HCT116 (cell line): ENCODE data around the gene SLC25A31. TPM values are rescaled to one million over a fixed set of nuclear protein-coding genes. Genes with fewer than 3 reads are reported as not detected.

Experiments
- ATAC-seq: fragments of 200-7000 bp; cut with Tn5 transposase; 2 replicates; pipeline ENCODE4 v1.9.1; 2020; ENCODE audit warnings: mild to moderate bottlenecking, moderate library complexity
- BruUV-seq: library from RNA; stranded (reverse); fragments of 400-500 nt; replicated peaks from 2 replicates; lab custom pipeline; 2021; lab: Mats Ljungman, UMichigan
- CTCF ChIA-PET: fragments of 300-600 bp; sonication (Branson Sonifier 250); formaldehyde crosslinking; loops from one replicate; lab custom pipeline; 2021; ENCODE audit warnings: antibody characterized with exemption; lab: Charles Lee
- POLR2A ChIA-PET: fragments of 300-600, 350-600 bp; sonication (Branson Sonifier 250); formaldehyde crosslinking; loops from one replicate; lab custom pipeline; 2021; ENCODE audit warnings: antibody characterized with exemption; lab: Charles Lee
- RAD21 ChIA-PET, 2 experiments: fragments of 300-600 bp; sonication (Branson Sonifier 250); formaldehyde crosslinking; loops; one replicate each; lab custom pipeline; 2023; ENCODE audit warnings: low total read pairs in 2 of 2; ENCODE audit not compliant: uncharacterized antibody in 2 of 2, unreplicated experiment in 2 of 2, low non-redundant PET in 1 of 2; lab: Charles Lee
- DNase-seq: peaks from one replicate; pipeline ENCODE4 v3.0.0-alpha.2; 2010; ENCODE audit warnings: low read depth, low spot score
- H2AFZ ChIP-seq: fragments of 200-600 bp; shearing (Covaris generic), sonication (generic); 2 replicates; pipeline ENCODE4 v1.6.1; 2017; ENCODE audit warnings: low read depth, mixed run types, mixed read lengths, antibody characterized with exemption, low read length; ENCODE audit not compliant: poor library complexity, severe bottlenecking
- H3K27ac ChIP-seq: 2 replicates; pipeline ENCODE4 v1.5.1; 2012; ENCODE audit warnings: low read depth, low read length
- H3K27me3 ChIP-seq: fragments of 200-600 bp; sonication (generic); 2 replicates; pipeline ENCODE4 v1.6.1; 2016; ENCODE audit warnings: mixed run types, low read length, mixed read lengths; ENCODE audit not compliant: insufficient read depth
- H3K36me3 ChIP-seq, 2 experiments: fragments of 200-500 bp in 1 of 2; fragments of 200-600 bp in 1 of 2; sonication (Bioruptor generic) in 1 of 2; sonication (generic) in 1 of 2; 2 replicates each; pipeline versions ENCODE4 v1.5.1 to v1.6.1; 2014 to 2016; ENCODE audit warnings: low read length in 2 of 2, inconsistent platforms in 1 of 2, mixed read lengths in 1 of 2, mixed run types in 1 of 2; ENCODE audit not compliant: insufficient read depth in 2 of 2, control insufficient read depth in 1 of 2
- H3K4me1 ChIP-seq, 2 experiments: fragments of 200-600 bp in 1 of 2; sonication (generic) in 1 of 2; 2 replicates each; pipeline versions ENCODE4 v1.5.1 to v1.6.1; 2012 to 2017; ENCODE audit warnings: low read length in 2 of 2, inconsistent platforms in 1 of 2, mild to moderate bottlenecking in 1 of 2, mixed read lengths in 1 of 2, mixed run types in 1 of 2, moderate library complexity in 1 of 2; ENCODE audit not compliant: insufficient read depth in 2 of 2, control insufficient read depth in 1 of 2
- H3K4me2 ChIP-seq: fragments of 200-600 bp; sonication (generic); 2 replicates; pipeline ENCODE4 v1.6.1; 2017; ENCODE audit warnings: mixed run types, low read length, mixed read lengths
- H3K4me3 ChIP-seq, 2 experiments: fragments of 200-600 bp in 1 of 2; sonication (generic) in 1 of 2; replicated peaks in 1 of 2; 2 replicates each; pipeline ENCODE4 v1.5.1; 2011 to 2016; ENCODE audit warnings: low read length in 2 of 2, control low read depth in 1 of 2, low read depth in 1 of 2, mild to moderate bottlenecking in 1 of 2, mixed read lengths in 1 of 2, mixed run types in 1 of 2
- H3K79me2 ChIP-seq: fragments of 200-600 bp; sonication (generic); 2 replicates; pipeline ENCODE4 v1.6.1; 2017; ENCODE audit warnings: mild to moderate bottlenecking, mixed run types, low read length, moderate library complexity, mixed read lengths; ENCODE audit not compliant: insufficient read depth
- H3K9ac ChIP-seq: fragments of 200-600 bp; sonication (generic); 2 replicates; pipeline ENCODE4 v1.6.1; 2016; ENCODE audit warnings: low read length, mixed read lengths
- H3K9me2 ChIP-seq: fragments of 200-600 bp; sonication (generic), shearing (Covaris generic); 2 replicates; pipeline ENCODE4 v1.6.1; 2017; ENCODE audit warnings: mixed run types, mild to moderate bottlenecking, moderate library complexity; ENCODE audit not compliant: insufficient read depth
- H3K9me3 ChIP-seq, 2 experiments: fragments of 200-500 bp in 1 of 2; fragments of 200-600 bp in 1 of 2; sonication (Bioruptor generic) in 1 of 2; sonication (generic) in 1 of 2; 2 replicates each; pipeline ENCODE4 v1.6.1; 2014 to 2017; ENCODE audit warnings: low read length in 2 of 2, mixed read lengths in 2 of 2, inconsistent platforms in 1 of 2, low read depth in 1 of 2, mild to moderate bottlenecking in 1 of 2, mixed run types in 1 of 2, moderate library complexity in 1 of 2; ENCODE audit not compliant: control insufficient read depth in 1 of 2, insufficient read depth in 1 of 2
- H4K20me1 ChIP-seq: fragments of 200-600 bp; sonication (generic), shearing (Covaris generic); 2 replicates; pipeline ENCODE4 v1.6.1; 2017; ENCODE audit warnings: mixed run types, mild to moderate bottlenecking, moderate library complexity; ENCODE audit not compliant: insufficient read depth
- CEBPB ChIP-seq: IDR thresholded peaks from 2 replicates; pipeline ENCODE4 v1.6.1; 2012; ENCODE audit warnings: low read depth
- EGR1 ChIP-seq: IDR thresholded peaks from 2 replicates; pipeline ENCODE4 v1.6.1; 2012; ENCODE audit warnings: low read depth
- ELF1 ChIP-seq: IDR thresholded peaks from 2 replicates; pipeline ENCODE4 v1.6.1; 2012; ENCODE audit warnings: low read depth, borderline replicate concordance
- EZH2phosphoT487 ChIP-seq: fragments of 200-600 bp; IDR thresholded peaks from 2 replicates; pipeline ENCODE4 v1.6.1; 2018; ENCODE audit warnings: antibody characterized with exemption, borderline replicate concordance
- FOSL1 ChIP-seq: IDR thresholded peaks from 2 replicates; pipeline ENCODE4 v1.6.1; 2012; ENCODE audit warnings: low read depth
- JUND ChIP-seq: IDR thresholded peaks from 2 replicates; pipeline ENCODE4 v1.6.1; 2012
- POLR2A ChIP-seq: IDR thresholded peaks from 2 replicates; pipeline ENCODE4 v1.7.0; 2011; ENCODE audit warnings: borderline replicate concordance; ENCODE audit not compliant: insufficient read depth, insufficient read length; ENCODE audit errors: extremely low read depth
- RAD21 ChIP-seq: IDR thresholded peaks from 2 replicates; pipeline ENCODE4 v1.6.1; 2012; ENCODE audit warnings: low read depth, mild to moderate bottlenecking
- SP1 ChIP-seq: IDR thresholded peaks from 2 replicates; pipeline ENCODE4 v1.6.1; 2012; ENCODE audit warnings: low read depth
- SRF ChIP-seq: IDR thresholded peaks from 2 replicates; pipeline ENCODE4 v1.6.1; 2012; ENCODE audit warnings: low read depth
- TCF7L2 ChIP-seq: IDR thresholded peaks from 2 replicates; pipeline ENCODE4 v1.7.0; 2011; ENCODE audit warnings: borderline replicate concordance, inconsistent platforms; ENCODE audit not compliant: insufficient read depth, insufficient read length; ENCODE audit errors: extremely low read depth
- YY1 ChIP-seq: IDR thresholded peaks from 2 replicates; pipeline ENCODE4 v1.6.1; 2011; ENCODE audit warnings: low read length, low read depth, moderate library complexity, mild to moderate bottlenecking; ENCODE audit not compliant: insufficient replicate concordance; ENCODE audit errors: extremely low read depth
- ZBTB33 ChIP-seq: IDR thresholded peaks from 2 replicates; pipeline ENCODE4 v1.6.1; 2011; ENCODE audit warnings: mild to moderate bottlenecking, low read length, moderate library complexity; ENCODE audit not compliant: insufficient replicate concordance; ENCODE audit errors: extremely low read depth
- ZFX ChIP-seq: fragments of 450-650 bp; IDR thresholded peaks from 2 replicates; pipeline ENCODE4 v1.6.1; 2017
- ZNF274 ChIP-seq: fragments of 200-500 bp; sonication (Bioruptor generic); IDR thresholded peaks from 2 replicates; pipeline ENCODE4 v1.6.1; 2014; ENCODE audit warnings: mild to moderate bottlenecking, low read depth, low read length, inconsistent platforms
- intact Hi-C: fragments of 100-400 bp; cut with micrococcal nuclease; formaldehyde crosslinking; loops from 2 replicates; pipeline ENCODE4 v1.10.0; 2022
- total RNA-seq: library from RNA; stranded (reverse); gene quantifications from one replicate; pipeline ENCODE4 v1.2.1, GENCODE V29; 2021; ENCODE audit not compliant: unreplicated experiment
- TF ChIP-seq, protein P1 (sequence below): IDR thresholded peaks from 2 replicates; pipeline ENCODE4 v1.6.1; 2012
- TF ChIP-seq, protein P2 (sequence below), 3 experiments: fragments of 200-600 bp in 1 of 3; sonication (generic) in 1 of 3; IDR thresholded peaks in 2 of 3; conservative IDR thresholded peaks in 1 of 3; 2 replicates each; pipeline ENCODE4 v1.5.1; 2012 to 2017; ENCODE audit warnings: low read depth in 2 of 3, low read length in 2 of 3, antibody characterized with exemption in 1 of 3, borderline replicate concordance in 1 of 3, control low read depth in 1 of 3, mild to moderate bottlenecking in 1 of 3, mixed read lengths in 1 of 3, mixed run types in 1 of 3, moderate library complexity in 1 of 3; ENCODE audit not compliant: insufficient read depth in 1 of 3
- TF ChIP-seq, protein P3 (sequence below): IDR thresholded peaks from 2 replicates; pipeline ENCODE4 v1.6.1; 2012; ENCODE audit warnings: low read depth

Gene SLC25A31
- total RNA-seq, 1 experiment from 2014 or later = not detected

DNA sequence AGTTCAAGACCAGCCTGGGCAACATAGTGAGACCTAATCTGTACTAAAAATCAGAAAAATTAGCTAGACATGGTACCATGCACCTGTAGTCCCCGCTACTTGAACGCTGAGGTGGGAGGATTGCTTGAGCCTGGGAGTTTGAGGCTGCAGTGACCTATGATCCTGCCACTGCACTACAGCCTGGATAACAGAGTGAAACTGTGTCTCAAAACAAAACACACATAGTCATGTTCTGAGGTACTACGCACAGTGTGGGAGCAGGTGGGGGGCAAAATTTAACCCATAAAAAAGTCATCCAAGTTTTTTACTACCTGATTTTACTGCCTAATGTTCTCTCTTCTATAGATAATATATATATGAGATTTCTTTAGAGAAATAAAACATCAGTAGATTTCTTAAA is 80.4 kb downstream of the SLC25A31 start (continued):
- TF ChIP-seq FOSL1 (no peak), RAD21 (no peak), YY1 (no peak), SP1 (no peak), POLR2A (no peak), EZH2phosphoT487 (no peak), JUND (no peak)
- TF ChIP-seq, protein P1, sequence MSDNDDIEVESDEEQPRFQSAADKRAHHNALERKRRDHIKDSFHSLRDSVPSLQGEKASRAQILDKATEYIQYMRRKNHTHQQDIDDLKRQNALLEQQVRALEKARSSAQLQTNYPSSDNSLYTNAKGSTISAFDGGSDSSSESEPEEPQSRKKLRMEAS = no peak
- TF ChIP-seq, all 23 proteins: peak for 0

DNA sequence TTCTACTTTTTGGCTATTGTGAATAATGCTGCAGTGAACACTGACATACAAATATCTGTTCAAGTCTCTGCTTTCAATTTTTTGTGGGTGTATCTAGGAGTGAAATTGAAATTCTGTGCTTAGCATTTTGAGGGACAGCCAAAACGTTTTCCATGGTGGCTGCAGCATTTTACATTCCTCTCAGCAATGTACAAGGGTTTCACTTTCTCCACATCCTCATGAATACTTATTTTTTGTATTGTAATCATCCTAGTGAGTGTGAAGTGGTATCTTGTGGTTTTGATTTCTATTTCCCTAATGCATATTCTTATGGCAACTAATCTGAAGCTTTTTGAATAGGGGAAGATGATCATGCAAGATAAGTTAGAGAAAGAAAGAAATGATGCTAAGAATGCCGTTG is 92.2 kb downstream of the SLC25A31 start:
- POLR2A ChIA-PET = no interaction called here
- intact Hi-C loops = no loop called here
- no TSS peak for BruUV-seq
- RAD21 ChIA-PET = no interaction called here
- TF ChIP-seq CEBPB (no peak), EGR1 (no peak), ZBTB33 (no peak), RAD21 (no peak), ZNF274 (no peak), SP1 (no peak), SRF (no peak), ZFX (no peak), YY1 (no peak), ELF1 (no peak), EZH2phosphoT487 (no peak), TCF7L2 (no peak)
- TF ChIP-seq, protein P2, sequence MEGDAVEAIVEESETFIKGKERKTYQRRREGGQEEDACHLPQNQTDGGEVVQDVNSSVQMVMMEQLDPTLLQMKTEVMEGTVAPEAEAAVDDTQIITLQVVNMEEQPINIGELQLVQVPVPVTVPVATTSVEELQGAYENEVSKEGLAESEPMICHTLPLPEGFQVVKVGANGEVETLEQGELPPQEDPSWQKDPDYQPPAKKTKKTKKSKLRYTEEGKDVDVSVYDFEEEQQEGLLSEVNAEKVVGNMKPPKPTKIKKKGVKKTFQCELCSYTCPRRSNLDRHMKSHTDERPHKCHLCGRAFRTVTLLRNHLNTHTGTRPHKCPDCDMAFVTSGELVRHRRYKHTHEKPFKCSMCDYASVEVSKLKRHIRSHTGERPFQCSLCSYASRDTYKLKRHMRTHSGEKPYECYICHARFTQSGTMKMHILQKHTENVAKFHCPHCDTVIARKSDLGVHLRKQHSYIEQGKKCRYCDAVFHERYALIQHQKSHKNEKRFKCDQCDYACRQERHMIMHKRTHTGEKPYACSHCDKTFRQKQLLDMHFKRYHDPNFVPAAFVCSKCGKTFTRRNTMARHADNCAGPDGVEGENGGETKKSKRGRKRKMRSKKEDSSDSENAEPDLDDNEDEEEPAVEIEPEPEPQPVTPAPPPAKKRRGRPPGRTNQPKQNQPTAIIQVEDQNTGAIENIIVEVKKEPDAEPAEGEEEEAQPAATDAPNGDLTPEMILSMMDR (IDR thresholded peaks at IDR 0.05 in 2 of 3, conservative IDR thresholded peaks at IDR 0.05 in 1 of 3; ENCODE audit: borderline replicate concordance in 1 of 3, insufficient read depth in 1 of 3, low read depth in 2 of 3, low read length in 2 of 3) = no peak
- TF ChIP-seq, protein P1 = no peak
- TF ChIP-seq, protein P3, sequence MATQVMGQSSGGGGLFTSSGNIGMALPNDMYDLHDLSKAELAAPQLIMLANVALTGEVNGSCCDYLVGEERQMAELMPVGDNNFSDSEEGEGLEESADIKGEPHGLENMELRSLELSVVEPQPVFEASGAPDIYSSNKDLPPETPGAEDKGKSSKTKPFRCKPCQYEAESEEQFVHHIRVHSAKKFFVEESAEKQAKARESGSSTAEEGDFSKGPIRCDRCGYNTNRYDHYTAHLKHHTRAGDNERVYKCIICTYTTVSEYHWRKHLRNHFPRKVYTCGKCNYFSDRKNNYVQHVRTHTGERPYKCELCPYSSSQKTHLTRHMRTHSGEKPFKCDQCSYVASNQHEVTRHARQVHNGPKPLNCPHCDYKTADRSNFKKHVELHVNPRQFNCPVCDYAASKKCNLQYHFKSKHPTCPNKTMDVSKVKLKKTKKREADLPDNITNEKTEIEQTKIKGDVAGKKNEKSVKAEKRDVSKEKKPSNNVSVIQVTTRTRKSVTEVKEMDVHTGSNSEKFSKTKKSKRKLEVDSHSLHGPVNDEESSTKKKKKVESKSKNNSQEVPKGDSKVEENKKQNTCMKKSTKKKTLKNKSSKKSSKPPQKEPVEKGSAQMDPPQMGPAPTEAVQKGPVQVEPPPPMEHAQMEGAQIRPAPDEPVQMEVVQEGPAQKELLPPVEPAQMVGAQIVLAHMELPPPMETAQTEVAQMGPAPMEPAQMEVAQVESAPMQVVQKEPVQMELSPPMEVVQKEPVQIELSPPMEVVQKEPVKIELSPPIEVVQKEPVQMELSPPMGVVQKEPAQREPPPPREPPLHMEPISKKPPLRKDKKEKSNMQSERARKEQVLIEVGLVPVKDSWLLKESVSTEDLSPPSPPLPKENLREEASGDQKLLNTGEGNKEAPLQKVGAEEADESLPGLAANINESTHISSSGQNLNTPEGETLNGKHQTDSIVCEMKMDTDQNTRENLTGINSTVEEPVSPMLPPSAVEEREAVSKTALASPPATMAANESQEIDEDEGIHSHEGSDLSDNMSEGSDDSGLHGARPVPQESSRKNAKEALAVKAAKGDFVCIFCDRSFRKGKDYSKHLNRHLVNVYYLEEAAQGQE = no peak
- CTCF ChIA-PET = no interaction called here
- ATAC-seq (no peak), DNase-seq (no peak)
- no peak overlapping the region for H3K4me3 ChIP-seq
- H3K4me1 ChIP-seq = no peaks in the 10 kb centered on the region
- H3K27ac ChIP-seq = no peak overlapping the region
- no peak overlapping the region for H3K4me2 ChIP-seq
- H4K20me1 ChIP-seq = no peaks in the 10 kb centered on the region
- no peaks in the 10 kb centered on the region for H3K9me2 ChIP-seq
- H3K9me3 ChIP-seq = no peaks in the 10 kb centered on the region
- H3K36me3 ChIP-seq = no peaks in the 10 kb centered on the region
- no peak overlapping the region for H3K9ac ChIP-seq
- no peak overlapping the region for H2AFZ ChIP-seq
- no peaks in the 10 kb centered on the region for H3K27me3 ChIP-seq
- no peaks in the 10 kb centered on the region for H3K79me2 ChIP-seq
